ENCODE measurements around the gene TBC1D5. TPM values are rescaled to one million over a fixed set of nuclear protein-coding genes. Genes with fewer than 3 reads are reported as not detected.

TBC1D5 gene
- total and polyA plus RNA-seq, 5 donors from 2014 or later, result 27.6 to 61.6 (median 36.4) TPM

- no peak overlapping the region for H3K4me3 Mint-ChIP-seq
- DNase-seq, result no peak
- Histone ChIP-seq H3K4me3 (ENCODE audit: low read depth, low read length) (no peak overlapping the region), H3K36me3 (ENCODE audit: control insufficient read depth, insufficient read depth, low read length) (no peaks in the 10 kb centered on the region), H3K4me1 (ENCODE audit: control insufficient read depth, insufficient read depth, low read length, poor library complexity, severe bottlenecking) (no peaks in the 10 kb centered on the region), H3K9me3 (ENCODE audit: control insufficient read depth in 2 of 2, low read length in 2 of 2) (no peaks in the 10 kb centered on the region), H3K27ac (ENCODE audit: insufficient read depth, low read length, poor library complexity, severe bottlenecking) (no peak overlapping the region), H3K27me3 (ENCODE audit: control insufficient read depth, insufficient read depth, low read length) (no peaks in the 10 kb centered on the region)
- ATAC-seq (ENCODE audit: low read depth in 2 of 2), result no peak
- no peak overlapping the region for H3K27ac Mint-ChIP-seq
- H3K27me3 Mint-ChIP-seq, result no peaks in the 10 kb centered on the region
- H3K36me3 Mint-ChIP-seq, result peaks cover 2% of the 10 kb centered on the region
- peaks cover 0 to 5% (median under 1%) of the 10 kb centered on the region in 4 donors for H3K4me1 Mint-ChIP-seq
- no peaks in the 10 kb centered on the region for H3K9me3 Mint-ChIP-seq
Measured at GRCh38 chr3:17266846-17267245, 475.6 kb downstream of the TBC1D5 start.

DNA sequence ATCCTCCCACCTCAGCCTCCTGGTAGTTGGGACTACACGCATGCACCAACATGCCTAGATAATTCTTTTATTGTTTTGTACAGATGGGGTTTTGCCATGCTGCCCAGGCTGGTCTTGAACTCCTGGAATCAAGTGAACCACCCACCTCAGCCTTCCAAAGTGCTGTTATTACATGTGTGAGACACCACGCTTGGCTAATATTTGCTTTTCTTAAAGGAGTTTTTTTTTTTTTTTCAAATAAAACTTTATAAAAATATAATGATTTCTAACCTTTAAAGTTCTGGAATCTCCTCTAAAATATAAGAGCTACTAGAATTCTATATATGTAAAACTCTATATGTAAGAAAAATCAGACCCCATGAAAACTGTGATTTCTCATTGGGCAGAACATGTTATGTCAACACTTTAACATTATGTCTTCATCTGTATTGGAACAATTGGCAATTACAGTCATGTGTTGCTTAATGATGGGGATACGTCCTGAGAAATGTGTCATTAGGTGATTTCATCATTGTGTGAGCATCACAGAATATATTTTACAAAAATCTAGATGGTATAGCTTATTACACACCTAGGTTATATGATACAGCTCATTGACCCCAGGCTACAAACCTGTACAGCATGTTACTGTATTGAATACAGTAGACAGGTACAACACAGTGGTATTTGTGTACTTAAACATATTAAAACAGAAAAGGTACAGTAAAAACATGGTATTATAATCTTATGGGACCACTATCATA, 480.6 kb downstream of the TBC1D5 start:
- no peaks in the 10 kb centered on the region for H3K27me3 ChIP-seq (ENCODE audit: control insufficient read depth, insufficient read depth, low read length)
- no peaks in the 10 kb centered on the region for H3K4me1 ChIP-seq (ENCODE audit: control insufficient read depth, insufficient read depth, low read length, poor library complexity, severe bottlenecking)
- no peak overlapping the region for H3K4me3 ChIP-seq (ENCODE audit: low read depth, low read length)
- no peaks in the 10 kb centered on the region for H3K9me3 ChIP-seq (ENCODE audit: control insufficient read depth in 2 of 2, low read length in 2 of 2)
- DNase-seq (no peak), ATAC-seq (ENCODE audit: low read depth in 2 of 2) (no peak)
- Mint-ChIP-seq H3K4me3 (no peak overlapping the region), H3K9me3 (no peaks in the 10 kb centered on the region), H3K27ac (no peak overlapping the region), H3K36me3 (no peaks in the 10 kb centered on the region), H3K4me1 (no peaks in the 10 kb centered on the region), H3K27me3 (no peaks in the 10 kb centered on the region)
- no peak overlapping the region for H3K27ac ChIP-seq (ENCODE audit: insufficient read depth, low read length, poor library complexity, severe bottlenecking)
- no peaks in the 10 kb centered on the region for H3K36me3 ChIP-seq (ENCODE audit: control insufficient read depth, insufficient read depth, low read length)

DNA sequence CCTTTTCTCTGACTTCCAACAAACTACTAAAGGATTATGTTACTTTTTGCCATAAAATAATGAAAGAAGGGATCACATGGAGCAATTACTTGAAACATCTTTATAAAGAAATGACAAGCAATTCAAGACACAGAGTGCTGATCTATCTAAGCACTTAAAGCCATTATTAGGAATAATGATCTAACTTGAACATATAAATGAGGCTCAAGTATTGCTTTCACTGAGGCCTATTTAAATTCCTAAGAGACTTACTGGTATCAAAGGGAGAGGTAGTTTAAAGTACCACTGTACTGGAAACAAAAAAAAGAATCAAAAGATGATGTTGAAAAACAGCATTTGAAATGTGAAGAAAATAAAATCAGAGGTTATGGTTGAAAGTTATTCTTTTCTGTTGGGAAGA, 482.2 kb downstream of the TBC1D5 start:
- Mint-ChIP-seq H3K27me3 (no peaks in the 10 kb centered on the region), H3K9me3 (no peaks in the 10 kb centered on the region), H3K27ac (no peak overlapping the region), H3K4me1 (no peaks in the 10 kb centered on the region), H3K4me3 (no peak overlapping the region), H3K36me3 (no peaks in the 10 kb centered on the region)
- ATAC-seq (ENCODE audit: low read depth in 2 of 2) (no peak), DNase-seq (no peak)
- H3K9me3 ChIP-seq (ENCODE audit: control insufficient read depth in 2 of 2, low read length in 2 of 2), result no peaks in the 10 kb centered on the region
- no peak overlapping the region for H3K27ac ChIP-seq (ENCODE audit: insufficient read depth, low read length, poor library complexity, severe bottlenecking)
- no peaks in the 10 kb centered on the region for H3K27me3 ChIP-seq (ENCODE audit: control insufficient read depth, insufficient read depth, low read length)
- no peaks in the 10 kb centered on the region for H3K36me3 ChIP-seq (ENCODE audit: control insufficient read depth, insufficient read depth, low read length)
- no peaks in the 10 kb centered on the region for H3K4me1 ChIP-seq (ENCODE audit: control insufficient read depth, insufficient read depth, low read length, poor library complexity, severe bottlenecking)
- no peak overlapping the region for H3K4me3 ChIP-seq (ENCODE audit: low read depth, low read length)

DNA sequence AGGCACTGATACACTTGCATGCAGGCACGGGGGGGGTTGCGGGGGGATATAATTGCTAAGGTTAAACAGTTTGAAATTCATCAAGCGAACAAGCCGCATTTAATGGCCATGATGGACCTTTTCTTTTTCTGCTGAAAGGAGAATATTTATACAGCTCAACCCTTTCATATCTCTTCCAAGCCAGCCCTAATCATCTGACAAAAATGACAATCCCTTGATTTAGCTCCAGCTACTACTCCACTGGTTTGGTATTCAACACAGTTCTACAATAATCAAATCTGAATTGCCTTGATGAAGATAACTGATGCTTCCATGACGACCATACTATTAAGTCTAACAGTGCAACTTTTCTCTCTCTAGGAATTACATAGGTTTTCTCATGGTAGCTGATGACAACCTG, 482.7 kb downstream of the TBC1D5 start:
- peaks cover 3% of the 10 kb centered on the region for H3K36me3 Mint-ChIP-seq
- H3K27ac ChIP-seq (ENCODE audit: insufficient read depth, low read length, poor library complexity, severe bottlenecking), result no peak overlapping the region

DNA sequence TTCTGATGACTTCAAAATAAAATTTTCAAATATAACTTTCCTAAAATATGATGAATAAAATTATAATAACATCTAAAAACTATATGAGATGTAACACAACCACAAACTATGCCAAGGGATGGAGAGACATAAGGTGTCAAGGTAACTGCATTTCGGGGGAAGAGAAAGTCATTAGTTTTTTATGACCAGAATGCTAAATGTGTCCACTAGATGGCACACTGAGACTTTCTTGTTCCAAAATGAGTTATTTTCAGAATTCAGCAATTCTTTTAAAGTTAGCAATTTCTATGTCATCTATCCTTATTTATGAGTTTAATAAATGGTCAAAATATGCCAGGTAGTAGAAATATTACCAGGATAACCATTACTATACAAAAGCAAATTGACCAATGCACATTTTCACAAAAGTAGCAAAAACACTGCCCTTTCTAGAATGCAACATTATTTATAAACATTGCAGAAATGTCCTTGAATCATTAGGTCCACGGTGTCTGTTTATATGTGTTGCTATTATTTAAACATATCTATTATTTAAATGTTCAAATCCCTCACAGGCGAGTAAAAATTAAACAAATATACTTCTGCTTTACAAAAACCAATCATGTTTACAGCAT, 483.5 kb downstream of the TBC1D5 start:
- peaks cover 0 to 2% (median 0%) of the 10 kb centered on the region in 7 donors for H3K9me3 Mint-ChIP-seq
- no peaks in the 10 kb centered on the region for H3K4me1 ChIP-seq (ENCODE audit: control insufficient read depth, insufficient read depth, low read length, poor library complexity, severe bottlenecking)
- H3K27me3 Mint-ChIP-seq, result no peaks in the 10 kb centered on the region
- H3K27ac ChIP-seq (ENCODE audit: insufficient read depth, low read length, poor library complexity, severe bottlenecking), result no peak overlapping the region
- H3K36me3 ChIP-seq (ENCODE audit: control insufficient read depth, insufficient read depth, low read length), result no peaks in the 10 kb centered on the region
- peak; percentile 1 to 70 (median 47) for DNase-seq
- no peaks in the 10 kb centered on the region for H3K27me3 ChIP-seq (ENCODE audit: control insufficient read depth, insufficient read depth, low read length)
- no peak overlapping the region for H3K27ac Mint-ChIP-seq
- no peaks in the 10 kb centered on the region for H3K4me1 Mint-ChIP-seq
- H3K4me3 Mint-ChIP-seq, result no peak overlapping the region
- no peak for ATAC-seq (ENCODE audit: low read depth in 2 of 2)
- peaks cover 8% of the 10 kb centered on the region for H3K36me3 Mint-ChIP-seq
- no peaks in the 10 kb centered on the region for H3K9me3 ChIP-seq (ENCODE audit: control insufficient read depth in 2 of 2, low read length in 2 of 2)
- no peak overlapping the region for H3K4me3 ChIP-seq (ENCODE audit: low read depth, low read length)

More for the DNA sequence above, 482.7 kb downstream of the TBC1D5 start:
- H3K27me3 Mint-ChIP-seq, result no peaks in the 10 kb centered on the region
- H3K9me3 Mint-ChIP-seq, result peaks cover 0 to 2% (median 0%) of the 10 kb centered on the region in 7 donors
- H3K27ac Mint-ChIP-seq, result no peak overlapping the region
- no peaks in the 10 kb centered on the region for H3K27me3 ChIP-seq (ENCODE audit: control insufficient read depth, insufficient read depth, low read length)
- H3K4me1 ChIP-seq (ENCODE audit: control insufficient read depth, insufficient read depth, low read length, poor library complexity, severe bottlenecking), result no peaks in the 10 kb centered on the region
- H3K4me1 Mint-ChIP-seq, result no peaks in the 10 kb centered on the region
- no peak overlapping the region for H3K4me3 Mint-ChIP-seq
- DNase-seq, result no peak
- ATAC-seq (ENCODE audit: low read depth in 2 of 2), result no peak
- no peaks in the 10 kb centered on the region for H3K9me3 ChIP-seq (ENCODE audit: control insufficient read depth in 2 of 2, low read length in 2 of 2)
- no peaks in the 10 kb centered on the region for H3K36me3 ChIP-seq (ENCODE audit: control insufficient read depth, insufficient read depth, low read length)
- no peak overlapping the region for H3K4me3 ChIP-seq (ENCODE audit: low read depth, low read length)

- Mint-ChIP-seq H3K27ac (no peak overlapping the region), H3K4me3 (no peak overlapping the region), H3K36me3 (peaks cover 8% of the 10 kb centered on the region), H3K9me3 (peaks cover 0 to 2% (median 0%) of the 10 kb centered on the region in 7 donors), H3K4me1 (no peaks in the 10 kb centered on the region), H3K27me3 (no peaks in the 10 kb centered on the region)
- no peaks in the 10 kb centered on the region for H3K4me1 ChIP-seq (ENCODE audit: control insufficient read depth, insufficient read depth, low read length, poor library complexity, severe bottlenecking)
- H3K9me3 ChIP-seq (ENCODE audit: control insufficient read depth in 2 of 2, low read length in 2 of 2), result no peaks in the 10 kb centered on the region
- H3K27ac ChIP-seq (ENCODE audit: insufficient read depth, low read length, poor library complexity, severe bottlenecking), result no peak overlapping the region
- ATAC-seq (ENCODE audit: low read depth in 2 of 2), result no peak
- no peak for DNase-seq
- no peaks in the 10 kb centered on the region for H3K27me3 ChIP-seq (ENCODE audit: control insufficient read depth, insufficient read depth, low read length)
- no peaks in the 10 kb centered on the region for H3K36me3 ChIP-seq (ENCODE audit: control insufficient read depth, insufficient read depth, low read length)
- no peak overlapping the region for H3K4me3 ChIP-seq (ENCODE audit: low read depth, low read length)
Measured at GRCh38 chr3:17257269-17257668, 485.2 kb downstream of the TBC1D5 start.

- Mint-ChIP-seq H3K4me1 (peaks cover 0 to 4% (median 0%) of the 10 kb centered on the region in 4 donors), H3K36me3 (no peaks in the 10 kb centered on the region)
Measured at GRCh38 chr3:17243621-17244020, 498.8 kb downstream of the TBC1D5 start.

GRCh38 chr3:17239417-17239816, 503.0 kb downstream of the TBC1D5 start:
- H3K27me3 Mint-ChIP-seq, result no peaks in the 10 kb centered on the region
- no peaks in the 10 kb centered on the region for H3K9me3 ChIP-seq (ENCODE audit: control insufficient read depth in 2 of 2, low read length in 2 of 2)
- no peaks in the 10 kb centered on the region for H3K4me1 ChIP-seq (ENCODE audit: control insufficient read depth, insufficient read depth, low read length, poor library complexity, severe bottlenecking)
- DNase-seq, result no peak
- H3K4me1 Mint-ChIP-seq, result peaks cover under 1 to 10% (median 4%) of the 10 kb centered on the region in 4 donors
- ATAC-seq (ENCODE audit: low read depth in 2 of 2), result no peak
- H3K27ac ChIP-seq (ENCODE audit: insufficient read depth, low read length, poor library complexity, severe bottlenecking), result no peak overlapping the region
- no peaks in the 10 kb centered on the region for H3K36me3 Mint-ChIP-seq
- no peak overlapping the region for H3K4me3 ChIP-seq (ENCODE audit: low read depth, low read length)
- H3K36me3 ChIP-seq (ENCODE audit: control insufficient read depth, insufficient read depth, low read length), result peaks cover 6% of the 10 kb centered on the region
- no peaks in the 10 kb centered on the region for H3K9me3 Mint-ChIP-seq
- H3K27me3 ChIP-seq (ENCODE audit: control insufficient read depth, insufficient read depth, low read length), result no peaks in the 10 kb centered on the region
- no peak overlapping the region for H3K27ac Mint-ChIP-seq
- no peak overlapping the region for H3K4me3 Mint-ChIP-seq

More at GRCh38 chr3:17243621-17244020, 498.8 kb downstream of the TBC1D5 start:
- Histone ChIP-seq H3K9me3 (ENCODE audit: control insufficient read depth in 2 of 2, low read length in 2 of 2) (no peaks in the 10 kb centered on the region), H3K4me3 (ENCODE audit: low read depth, low read length) (no peak overlapping the region), H3K27ac (ENCODE audit: insufficient read depth, low read length, poor library complexity, severe bottlenecking) (no peak overlapping the region), H3K4me1 (ENCODE audit: control insufficient read depth, insufficient read depth, low read length, poor library complexity, severe bottlenecking) (no peaks in the 10 kb centered on the region), H3K36me3 (ENCODE audit: control insufficient read depth, insufficient read depth, low read length) (no peaks in the 10 kb centered on the region), H3K27me3 (ENCODE audit: control insufficient read depth, insufficient read depth, low read length) (no peaks in the 10 kb centered on the region)
- Mint-ChIP-seq H3K27ac (peak overlapping the region in 1 of 3 donors; percentile 66), H3K27me3 (no peaks in the 10 kb centered on the region), H3K4me3 (no peak overlapping the region), H3K9me3 (no peaks in the 10 kb centered on the region)
- DNase-seq (no peak), ATAC-seq (ENCODE audit: low read depth in 2 of 2) (no peak)

Measured in CD4-positive, CD25-positive, alpha-beta regulatory T cell (primary cell).